Astrocyte of the cerebellum (primary cell): Measurements from ENCODE around the gene GRM6.

Experiments used
- DNase-seq: peaks from one replicate; pipeline ENCODE4 v3.0.0-alpha.2; 2011; ENCODE audit warnings: low read depth
- H3K4me3 ChIP-seq: 2 replicates; pipeline ENCODE4 v1.5.1; 2011; ENCODE audit warnings: mild to moderate bottlenecking, low read depth, low read length, moderate library complexity
- CTCF ChIP-seq: IDR thresholded peaks from 2 replicates; pipeline ENCODE4 v1.5.1; 2012; ENCODE audit warnings: low read length, low read depth, moderate library complexity, mild to moderate bottlenecking; ENCODE audit errors: missing control alignments
- in situ Hi-C: cut with HindIII; loops from 2 replicates; pipeline ENCODE4 v1.10.0; 2017; ENCODE audit warnings: low sequenced_read_pairs

GRM6 gene

GRCh38 chr5:178998441-178998840 is 3.3 kb upstream of the GRM6 start:
- H3K4me3 ChIP-seq: no peak overlapping the region
- DNase-seq: no peak

DNA sequence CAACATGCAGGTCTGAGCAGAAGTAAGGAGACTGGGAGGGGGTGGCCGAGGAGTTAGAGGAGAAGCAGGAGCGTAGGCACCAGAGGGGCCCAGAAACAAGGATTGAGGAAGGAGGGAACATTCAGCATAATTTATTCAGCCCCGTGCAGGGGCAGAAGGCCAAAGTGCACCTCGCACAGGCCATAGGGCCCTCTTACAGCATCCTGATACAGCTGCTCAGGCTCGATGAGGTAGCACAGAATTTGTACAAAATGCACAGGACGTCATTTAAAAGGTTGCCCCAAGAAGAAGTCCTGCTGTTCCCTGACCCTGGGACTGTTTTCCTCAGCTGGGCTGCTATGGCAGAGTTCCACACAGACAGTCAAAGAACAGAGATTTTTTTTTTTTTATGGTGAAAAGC is 2.1 kb upstream of the GRM6 start:
- H3K4me3 ChIP-seq: no peak overlapping the region
- DNase-seq: no peak
- TF ChIP-seq CTCF: no peak
- in situ Hi-C loops: loop anchor here (5.0 kb wide), 1 partner anchor 40 kb away; no protein-coding TSS in a partner anchor

More at GRCh38 chr5:178998441-178998840, 3.3 kb upstream of the GRM6 start:
- in situ Hi-C loops: loop anchor here (5.0 kb wide), 1 partner anchor 41 kb away; no protein-coding TSS in a partner anchor
- no peak for TF ChIP-seq CTCF

- in situ Hi-C loops: loop anchor here (5.0 kb wide), 1 partner anchor 39 kb away; no protein-coding TSS in a partner anchor
- DNase-seq: no peak
- H3K4me3 ChIP-seq: no peak overlapping the region
- TF ChIP-seq CTCF: no peak
These were observed 1.0 kb upstream of the GRM6 start for GRCh38 chr5:178996156-178996555.

DNA sequence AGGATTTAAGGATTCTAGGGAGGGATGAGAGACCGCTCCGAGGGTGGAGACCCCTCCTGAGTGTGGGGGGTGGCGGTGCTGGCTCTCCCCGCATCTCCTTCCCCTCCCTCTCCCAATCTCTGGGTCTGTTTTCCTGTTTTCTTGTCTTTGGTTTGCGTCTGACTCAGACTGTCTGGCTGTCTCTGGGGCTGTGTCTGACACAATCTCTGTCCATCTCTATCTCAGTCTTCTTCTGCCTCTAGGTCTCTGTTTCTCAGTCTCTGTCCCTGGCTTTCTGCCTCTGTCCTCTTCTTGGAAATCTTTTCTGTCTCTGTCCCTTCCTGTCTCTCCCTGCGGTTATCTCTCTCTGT is 196 bp upstream of the GRM6 start:
- no peak for DNase-seq
- TF ChIP-seq CTCF: no peak
- no peak overlapping the region for H3K4me3 ChIP-seq
- in situ Hi-C loops: loop anchor here (5.0 kb wide), 1 partner anchor 38 kb away; no protein-coding TSS in a partner anchor

DNA sequence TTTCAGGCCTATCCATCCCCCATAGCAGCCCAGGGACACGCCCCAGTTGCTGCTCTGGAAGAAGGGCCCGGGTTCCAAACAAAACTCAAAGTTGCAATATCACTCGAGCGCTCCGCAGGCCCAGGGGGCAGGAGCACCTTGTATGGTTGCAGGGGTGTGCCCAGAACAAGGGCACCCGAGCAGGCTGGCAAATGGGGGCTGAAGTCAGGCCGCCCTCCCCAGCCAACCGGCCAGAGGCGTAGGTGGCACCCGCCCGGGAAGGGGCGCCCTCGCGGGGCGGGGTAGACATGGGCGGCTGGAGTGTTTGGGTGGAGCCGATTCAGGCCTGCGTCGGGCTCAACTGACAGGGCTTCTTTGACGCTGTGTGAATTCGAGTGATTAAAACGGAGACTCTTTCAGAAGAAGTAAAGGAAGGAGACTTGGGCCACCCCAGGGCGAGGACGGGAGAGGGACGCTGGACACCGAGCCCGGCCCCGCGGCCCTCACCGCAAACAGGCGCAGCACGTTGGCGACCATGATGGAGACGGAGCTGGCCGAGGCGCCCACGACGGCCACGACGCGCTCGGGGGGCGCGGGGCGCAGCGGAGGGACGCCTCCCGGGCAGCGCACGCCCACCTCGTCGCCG is 1.1 kb downstream of the GRM6 start:
- TF ChIP-seq CTCF: no peak
- DNase-seq: no peak
- in situ Hi-C loops: no loop called here
- no peak overlapping the region for H3K4me3 ChIP-seq

DNA sequence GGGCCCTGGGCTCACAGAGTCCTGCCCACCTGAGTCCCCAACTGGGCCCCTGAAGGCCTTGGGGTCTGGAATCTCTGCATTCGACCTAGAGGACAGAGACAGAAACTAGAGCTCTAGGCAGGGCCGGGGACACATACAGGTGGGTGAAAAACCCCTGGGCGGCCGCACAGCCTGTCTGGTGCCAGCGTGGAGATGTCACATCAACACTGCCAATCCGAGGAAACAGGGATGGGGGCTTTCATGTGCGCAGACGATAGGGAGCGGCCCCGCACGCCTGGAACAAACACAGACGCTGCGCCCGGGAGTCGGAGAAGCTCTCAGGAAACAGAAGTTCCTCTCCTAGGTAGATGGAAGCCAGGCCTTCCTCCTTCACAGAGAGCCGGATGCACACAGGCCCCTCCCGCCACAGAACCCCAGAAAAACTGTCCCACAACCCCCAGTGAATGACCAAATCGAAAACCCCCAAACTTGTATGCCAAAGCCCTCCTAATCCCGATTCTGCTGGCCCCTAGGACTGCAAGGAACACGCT is 1.8 kb downstream of the GRM6 start:
- in situ Hi-C loops: no loop called here
- DNase-seq: no peak
- no peak for TF ChIP-seq CTCF
- H3K4me3 ChIP-seq: no peak overlapping the region
